ENCODE measurements around the gene LDLRAD4.
"Not testable (repeated sequence)": the region's sequence is repeated elsewhere in the genome, so short reads cannot be mapped to it uniquely, and the experiment has no call there.

The LDLRAD4 gene

DNA sequence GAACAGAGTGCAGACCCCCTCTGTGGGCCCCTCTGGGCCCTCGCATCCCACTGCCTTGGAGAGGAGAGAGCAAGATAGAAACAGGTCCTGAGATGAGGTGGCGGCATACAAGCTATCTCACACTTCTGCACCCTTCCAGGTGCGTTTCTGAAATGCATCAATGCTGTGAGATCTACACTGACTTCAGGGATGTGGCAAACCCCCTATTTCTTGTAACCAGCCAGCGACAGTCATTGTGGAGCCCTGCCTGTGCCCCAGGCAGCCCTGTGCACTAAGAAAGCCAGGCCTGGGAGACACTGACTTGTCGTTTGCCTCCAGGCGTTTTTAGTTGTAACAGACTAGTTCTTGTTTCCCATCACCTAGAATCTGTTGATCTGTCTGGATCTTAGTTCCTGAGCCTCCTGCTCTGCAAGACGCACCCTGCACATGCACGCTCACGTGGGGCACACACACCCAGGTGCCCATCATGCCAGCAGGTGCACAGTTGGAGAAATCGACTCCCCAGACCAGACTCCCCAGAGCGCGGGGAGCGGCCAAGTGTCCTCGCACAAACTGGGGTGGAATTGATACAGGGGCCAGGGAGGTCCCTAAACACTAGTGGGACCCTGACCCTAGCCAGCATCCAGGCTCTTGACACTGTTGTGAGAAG is 269.8 kb downstream of the LDLRAD4 start:
- Histone ChIP-seq H3K4me1 (ENCODE audit: control insufficient read depth, insufficient read depth, low read depth, low read length) (no peaks in the 10 kb centered on the region), H3K36me3 (ENCODE audit: control insufficient read depth in 1 of 2, insufficient read depth in 2 of 2, low read depth in 1 of 2, low read length in 2 of 2) (no peaks in the 10 kb centered on the region), H2BK12ac (ENCODE audit: low read length in 2 of 2) (no peak overlapping the region), H3K27me3 (ENCODE audit: control insufficient read depth in 1 of 2, insufficient read depth in 1 of 2, low read length in 2 of 2) (peaks cover 0 to 5% of the 10 kb centered on the region in 2 experiments), H3K23ac (ENCODE audit: low read length in 2 of 2) (no peak overlapping the region), H3K79me1 (replicated peaks; ENCODE audit: low read length, poor library complexity, severe bottlenecking) (no peaks in the 10 kb centered on the region), H3K4ac (ENCODE audit: low read depth in 1 of 2, low read length in 2 of 2) (no peak overlapping the region), H4K8ac (ENCODE audit: low read length) (no peak overlapping the region), H3K4me2 (ENCODE audit: low read length, poor library complexity, severe bottlenecking) (no peak overlapping the region), H2BK120ac (ENCODE audit: low read depth, low read length) (no peak overlapping the region), H2AFZ (ENCODE audit: low read depth, low read length) (no peak overlapping the region), H2AK5ac (ENCODE audit: low read length, severe bottlenecking) (no peak overlapping the region), H2BK15ac (ENCODE audit: low read depth, poor library complexity, severe bottlenecking) (no peak overlapping the region), H3K27ac (ENCODE audit: low read length, poor library complexity, severe bottlenecking) (no peak overlapping the region), H3K18ac (ENCODE audit: low read depth in 1 of 2, low read length in 2 of 2) (no peak overlapping the region), H3K4me3 (ENCODE audit: insufficient read depth in 1 of 2, low read depth in 1 of 2, low read length in 2 of 2) (no peak overlapping the region), H4K91ac (ENCODE audit: low read length) (no peak overlapping the region), H3K14ac (ENCODE audit: low read length in 2 of 2) (no peak overlapping the region), H3K9me3 (ENCODE audit: control insufficient read depth, low read length) (no peaks in the 10 kb centered on the region), H3K9ac (ENCODE audit: low read length) (no peak overlapping the region), H2BK5ac (ENCODE audit: low read depth, low read length, poor library complexity, severe bottlenecking) (no peak overlapping the region)
- 87% methylated on average over 14 of the region's 14 CpGs for WGBS
- DNase-seq: no peak

- not testable (repeated sequence) for H3K4me2 ChIP-seq (ENCODE audit: low read length, poor library complexity, severe bottlenecking); H3K9ac ChIP-seq (ENCODE audit: low read length); H2AFZ ChIP-seq (ENCODE audit: low read depth, low read length); H3K14ac ChIP-seq (ENCODE audit: low read length in 2 of 2); H2BK12ac ChIP-seq (ENCODE audit: low read length in 2 of 2); H2BK120ac ChIP-seq (ENCODE audit: low read depth, low read length); H3K27me3 ChIP-seq (ENCODE audit: control insufficient read depth in 1 of 2, insufficient read depth in 1 of 2, low read length in 2 of 2); H2AK5ac ChIP-seq (ENCODE audit: low read length, severe bottlenecking); DNase-seq; H3K79me1 ChIP-seq (replicated peaks; ENCODE audit: low read length, poor library complexity, severe bottlenecking); H4K8ac ChIP-seq (ENCODE audit: low read length); H2BK5ac ChIP-seq (ENCODE audit: low read depth, low read length, poor library complexity, severe bottlenecking); H3K4me1 ChIP-seq (ENCODE audit: control insufficient read depth, insufficient read depth, low read depth, low read length); H3K9me3 ChIP-seq (ENCODE audit: control insufficient read depth, low read length); H2BK15ac ChIP-seq (ENCODE audit: low read depth, poor library complexity, severe bottlenecking); H3K23ac ChIP-seq (ENCODE audit: low read length in 2 of 2); H3K4ac ChIP-seq (ENCODE audit: low read depth in 1 of 2, low read length in 2 of 2); H3K18ac ChIP-seq (ENCODE audit: low read depth in 1 of 2, low read length in 2 of 2); H4K91ac ChIP-seq (ENCODE audit: low read length); H3K27ac ChIP-seq (ENCODE audit: low read length, poor library complexity, severe bottlenecking); H3K4me3 ChIP-seq (ENCODE audit: insufficient read depth in 1 of 2, low read depth in 1 of 2, low read length in 2 of 2); H3K36me3 ChIP-seq (ENCODE audit: control insufficient read depth in 1 of 2, insufficient read depth in 2 of 2, low read depth in 1 of 2, low read length in 2 of 2)
- WGBS: 77% methylated on average over 4 of the region's 6 CpGs
Measured at GRCh38 chr18:13489303-13489702, 270.7 kb downstream of the LDLRAD4 start.

- 92% methylated on average over 10 of the region's 10 CpGs for WGBS
- Histone ChIP-seq H3K9ac (ENCODE audit: low read length) (no peak overlapping the region), H2BK5ac (ENCODE audit: low read depth, low read length, poor library complexity, severe bottlenecking) (no peak overlapping the region), H3K4me1 (ENCODE audit: control insufficient read depth, insufficient read depth, low read depth, low read length) (no peaks in the 10 kb centered on the region), H4K8ac (ENCODE audit: low read length) (no peak overlapping the region), H3K14ac (ENCODE audit: low read length in 2 of 2) (no peak overlapping the region), H3K4me3 (ENCODE audit: insufficient read depth in 1 of 2, low read depth in 1 of 2, low read length in 2 of 2) (no peak overlapping the region), H4K91ac (ENCODE audit: low read length) (no peak overlapping the region), H3K27me3 (ENCODE audit: control insufficient read depth in 1 of 2, insufficient read depth in 1 of 2, low read length in 2 of 2) (peaks cover 0 to 9% of the 10 kb centered on the region in 2 experiments), H3K27ac (ENCODE audit: low read length, poor library complexity, severe bottlenecking) (no peak overlapping the region), H2BK12ac (ENCODE audit: low read length in 2 of 2) (no peak overlapping the region), H2AK5ac (ENCODE audit: low read length, severe bottlenecking) (no peak overlapping the region), H3K18ac (ENCODE audit: low read depth in 1 of 2, low read length in 2 of 2) (no peak overlapping the region), H3K36me3 (ENCODE audit: control insufficient read depth in 1 of 2, insufficient read depth in 2 of 2, low read depth in 1 of 2, low read length in 2 of 2) (no peaks in the 10 kb centered on the region), H3K9me3 (ENCODE audit: control insufficient read depth, low read length) (no peaks in the 10 kb centered on the region), H3K79me1 (replicated peaks; ENCODE audit: low read length, poor library complexity, severe bottlenecking) (no peaks in the 10 kb centered on the region), H3K4me2 (ENCODE audit: low read length, poor library complexity, severe bottlenecking) (no peak overlapping the region), H2BK120ac (ENCODE audit: low read depth, low read length) (no peak overlapping the region), H2BK15ac (ENCODE audit: low read depth, poor library complexity, severe bottlenecking) (no peak overlapping the region), H2AFZ (ENCODE audit: low read depth, low read length) (no peak overlapping the region), H3K23ac (ENCODE audit: low read length in 2 of 2) (no peak overlapping the region), H3K4ac (ENCODE audit: low read depth in 1 of 2, low read length in 2 of 2) (no peak overlapping the region)
- no peak for DNase-seq
Measured at GRCh38 chr18:13491138-13491537, 272.6 kb downstream of the LDLRAD4 start.

GRCh38 chr18:13492314-13492713 is 273.8 kb downstream of the LDLRAD4 start:
- Histone ChIP-seq H3K4ac (ENCODE audit: low read depth in 1 of 2, low read length in 2 of 2) (no peak overlapping the region), H4K8ac (ENCODE audit: low read length) (no peak overlapping the region), H3K4me2 (ENCODE audit: low read length, poor library complexity, severe bottlenecking) (no peak overlapping the region), H3K18ac (ENCODE audit: low read depth in 1 of 2, low read length in 2 of 2) (no peak overlapping the region), H3K27me3 (ENCODE audit: control insufficient read depth in 1 of 2, insufficient read depth in 1 of 2, low read length in 2 of 2) (peaks cover 0 to 9% of the 10 kb centered on the region in 2 experiments), H2BK5ac (ENCODE audit: low read depth, low read length, poor library complexity, severe bottlenecking) (no peak overlapping the region), H2AK5ac (ENCODE audit: low read length, severe bottlenecking) (no peak overlapping the region), H3K79me1 (replicated peaks; ENCODE audit: low read length, poor library complexity, severe bottlenecking) (no peaks in the 10 kb centered on the region), H3K14ac (ENCODE audit: low read length in 2 of 2) (no peak overlapping the region), H3K27ac (ENCODE audit: low read length, poor library complexity, severe bottlenecking) (no peak overlapping the region), H2BK120ac (ENCODE audit: low read depth, low read length) (no peak overlapping the region), H3K23ac (ENCODE audit: low read length in 2 of 2) (no peak overlapping the region), H2BK15ac (ENCODE audit: low read depth, poor library complexity, severe bottlenecking) (no peak overlapping the region), H3K4me3 (ENCODE audit: insufficient read depth in 1 of 2, low read depth in 1 of 2, low read length in 2 of 2) (no peak overlapping the region), H4K91ac (ENCODE audit: low read length) (no peak overlapping the region), H3K9me3 (ENCODE audit: control insufficient read depth, low read length) (no peaks in the 10 kb centered on the region), H3K36me3 (ENCODE audit: control insufficient read depth in 1 of 2, insufficient read depth in 2 of 2, low read depth in 1 of 2, low read length in 2 of 2) (no peaks in the 10 kb centered on the region), H2BK12ac (ENCODE audit: low read length in 2 of 2) (no peak overlapping the region), H3K4me1 (ENCODE audit: control insufficient read depth, insufficient read depth, low read depth, low read length) (no peaks in the 10 kb centered on the region), H3K9ac (ENCODE audit: low read length) (no peak overlapping the region), H2AFZ (ENCODE audit: low read depth, low read length) (no peak overlapping the region)
- 79% methylated on average over 9 of the region's 9 CpGs for WGBS
- DNase-seq: no peak

Measured in mesenchymal stem cell (in vitro differentiated cells and primary cell).